ENCODE measurements around the gene TMC3. TPM values are rescaled to one million over a fixed set of nuclear protein-coding genes. Genes with fewer than 3 reads are reported as not detected.

Gene TMC3
- total RNA-seq, 2 donors from 2014 or later: not detected

DNA sequence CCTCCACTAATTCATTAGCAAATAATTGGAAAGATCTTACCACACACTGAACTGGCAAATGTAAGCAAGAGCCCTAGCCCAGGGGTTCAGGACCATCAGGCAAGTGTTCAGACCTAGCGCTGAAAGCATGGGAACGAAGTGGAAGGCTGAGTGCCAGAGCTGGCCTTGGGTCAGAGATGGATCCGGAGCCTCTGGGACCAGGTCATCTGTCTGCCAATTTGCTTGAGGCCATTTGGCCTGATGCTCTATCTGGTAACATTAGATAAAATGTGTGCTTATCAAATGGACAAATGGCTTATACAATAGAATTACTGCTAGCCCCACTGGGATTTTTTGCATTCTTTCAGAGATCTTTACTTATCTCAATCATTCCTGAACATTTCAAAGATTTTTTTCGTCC, 1.4 kb upstream of the TMC3 start:
- TF ChIP-seq, protein P1, sequence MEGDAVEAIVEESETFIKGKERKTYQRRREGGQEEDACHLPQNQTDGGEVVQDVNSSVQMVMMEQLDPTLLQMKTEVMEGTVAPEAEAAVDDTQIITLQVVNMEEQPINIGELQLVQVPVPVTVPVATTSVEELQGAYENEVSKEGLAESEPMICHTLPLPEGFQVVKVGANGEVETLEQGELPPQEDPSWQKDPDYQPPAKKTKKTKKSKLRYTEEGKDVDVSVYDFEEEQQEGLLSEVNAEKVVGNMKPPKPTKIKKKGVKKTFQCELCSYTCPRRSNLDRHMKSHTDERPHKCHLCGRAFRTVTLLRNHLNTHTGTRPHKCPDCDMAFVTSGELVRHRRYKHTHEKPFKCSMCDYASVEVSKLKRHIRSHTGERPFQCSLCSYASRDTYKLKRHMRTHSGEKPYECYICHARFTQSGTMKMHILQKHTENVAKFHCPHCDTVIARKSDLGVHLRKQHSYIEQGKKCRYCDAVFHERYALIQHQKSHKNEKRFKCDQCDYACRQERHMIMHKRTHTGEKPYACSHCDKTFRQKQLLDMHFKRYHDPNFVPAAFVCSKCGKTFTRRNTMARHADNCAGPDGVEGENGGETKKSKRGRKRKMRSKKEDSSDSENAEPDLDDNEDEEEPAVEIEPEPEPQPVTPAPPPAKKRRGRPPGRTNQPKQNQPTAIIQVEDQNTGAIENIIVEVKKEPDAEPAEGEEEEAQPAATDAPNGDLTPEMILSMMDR (IDR thresholded peaks at IDR 0.05): no peak

DNA sequence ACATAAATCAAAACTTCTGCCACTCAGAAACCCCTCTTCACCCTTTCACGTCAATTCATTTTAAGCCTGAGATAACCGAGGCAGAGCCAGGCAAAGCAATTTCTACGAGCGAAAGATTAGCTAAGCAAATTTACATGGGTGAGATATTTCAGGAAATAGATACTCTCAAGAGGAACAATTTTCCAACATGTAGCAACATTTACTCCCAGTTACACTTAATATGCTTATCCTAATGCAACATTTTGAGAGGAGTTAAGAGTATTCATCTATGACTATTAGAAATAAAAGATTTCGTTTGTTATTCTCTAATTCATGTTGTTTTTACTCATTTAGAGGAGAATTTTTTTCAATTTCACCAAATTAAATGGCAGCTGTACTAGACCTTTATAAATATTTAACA, 837 bp downstream of the TMC3 start:
- DNase-seq (ENCODE audit: low spot score): no peak
- Histone ChIP-seq H3K4me1 (no peaks in the 10 kb centered on the region), H3K36me3 (no peaks in the 10 kb centered on the region), H3K4me3 (no peak overlapping the region), H3K27ac (no peak overlapping the region), H3K27me3 (no peaks in the 10 kb centered on the region), H3K9me3 (no peaks in the 10 kb centered on the region)
- TF ChIP-seq, protein P1 (IDR thresholded peaks at IDR 0.05): no peak

More for the DNA sequence above, 1.4 kb upstream of the TMC3 start:
- H3K4me1 ChIP-seq: no peaks in the 10 kb centered on the region
- no peaks in the 10 kb centered on the region for H3K27me3 ChIP-seq
- H3K36me3 ChIP-seq: no peaks in the 10 kb centered on the region
- H3K4me3 ChIP-seq: no peak overlapping the region
- DNase-seq (ENCODE audit: low spot score): no peak
- no peak overlapping the region for H3K27ac ChIP-seq
- no peaks in the 10 kb centered on the region for H3K9me3 ChIP-seq

DNA sequence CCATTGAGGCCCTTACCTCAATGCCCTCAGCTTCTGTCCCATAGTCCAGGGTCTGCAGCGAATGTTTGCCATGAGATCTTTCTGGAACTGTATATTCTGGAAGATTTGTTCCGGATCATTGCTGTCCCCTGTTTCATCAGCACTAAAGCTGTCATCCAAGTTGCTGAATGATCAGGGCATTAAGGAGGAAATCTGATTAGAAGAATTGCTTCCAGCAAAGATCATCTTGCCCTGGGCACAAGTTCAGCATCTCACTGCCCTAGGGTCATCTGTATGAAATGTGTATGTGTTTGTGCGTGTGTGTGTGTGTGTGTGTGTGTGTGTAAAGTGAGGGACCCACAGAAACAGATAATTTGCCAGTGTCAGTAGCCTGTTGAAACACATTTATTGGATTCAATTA, 1.4 kb downstream of the TMC3 start:
- no peaks in the 10 kb centered on the region for H3K4me1 ChIP-seq
- no peak overlapping the region for H3K4me3 ChIP-seq
- TF ChIP-seq, protein P1 (IDR thresholded peaks at IDR 0.05): no peak
- H3K27me3 ChIP-seq: no peaks in the 10 kb centered on the region
- H3K9me3 ChIP-seq: no peaks in the 10 kb centered on the region
- no peak overlapping the region for H3K27ac ChIP-seq
- no peaks in the 10 kb centered on the region for H3K36me3 ChIP-seq
- no peak for DNase-seq (ENCODE audit: low spot score)

DNA sequence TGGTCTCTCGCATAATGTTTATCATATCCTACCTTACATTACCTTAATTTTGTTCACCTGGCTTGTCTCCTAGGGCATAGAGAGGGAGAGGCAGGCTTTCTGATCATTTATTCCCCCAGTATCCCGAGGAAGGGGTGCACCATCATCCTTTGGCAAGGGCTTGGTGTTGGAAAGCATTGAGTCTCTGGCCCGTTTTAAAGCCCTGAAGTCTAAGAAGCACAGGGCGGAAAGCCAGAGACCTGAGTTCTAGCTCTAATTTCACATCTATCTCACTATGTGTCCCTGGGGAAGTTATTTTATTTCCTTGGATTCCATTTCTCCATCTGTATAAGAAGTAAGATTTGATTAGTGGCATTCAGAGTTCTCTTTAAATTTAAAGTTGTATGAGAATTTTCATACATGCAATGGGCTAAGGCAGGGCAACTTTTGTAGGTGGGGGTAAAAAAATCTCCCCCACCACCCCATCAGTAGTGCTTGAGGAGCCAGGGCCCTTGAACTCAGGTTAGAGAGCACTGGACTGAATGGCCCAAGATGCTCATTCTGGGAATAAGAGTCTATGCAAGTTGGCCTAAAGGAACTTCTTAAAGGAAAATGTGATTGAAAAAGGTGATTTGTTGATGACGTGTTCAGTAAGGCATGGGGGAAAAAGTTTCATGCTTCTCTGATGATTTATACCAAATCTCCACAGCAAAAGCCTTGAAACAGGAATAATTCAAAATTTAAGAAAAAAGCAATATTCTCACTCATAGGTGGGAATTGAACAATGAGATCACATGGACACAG, 10.1 kb downstream of the TMC3 start:
- Histone ChIP-seq H3K4me1 (no peaks in the 10 kb centered on the region), H3K27me3 (no peaks in the 10 kb centered on the region), H3K36me3 (no peaks in the 10 kb centered on the region), H3K9me3 (no peaks in the 10 kb centered on the region), H3K27ac (no peak overlapping the region), H3K4me3 (no peak overlapping the region)
- TF ChIP-seq, protein P1 (IDR thresholded peaks at IDR 0.05): no peak
- DNase-seq (ENCODE audit: low spot score): no peak

DNA sequence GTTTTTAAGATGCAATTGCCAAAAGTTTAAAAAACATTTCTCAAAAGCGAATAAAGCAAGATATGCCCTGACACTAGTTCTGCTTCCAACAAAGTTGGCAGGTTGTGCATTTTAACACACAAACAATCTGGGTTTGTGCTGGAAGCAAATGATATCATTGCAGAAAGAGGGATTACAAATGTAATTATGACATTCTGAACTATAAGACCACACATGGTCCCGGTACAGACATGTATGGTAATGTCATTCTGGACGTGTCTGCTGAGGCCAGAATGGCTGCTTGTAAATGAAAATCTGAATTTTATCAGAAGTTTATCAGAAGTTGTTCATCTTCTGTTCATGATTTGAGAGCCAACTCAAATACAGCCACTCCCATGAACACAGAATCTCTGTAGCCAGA, 10.7 kb downstream of the TMC3 start:
- no peaks in the 10 kb centered on the region for H3K27me3 ChIP-seq
- DNase-seq (ENCODE audit: low spot score): no peak
- H3K9me3 ChIP-seq: no peaks in the 10 kb centered on the region
- H3K4me3 ChIP-seq: no peak overlapping the region
- H3K4me1 ChIP-seq: no peaks in the 10 kb centered on the region
- TF ChIP-seq, protein P1 (IDR thresholded peaks at IDR 0.05): no peak
- H3K36me3 ChIP-seq: no peaks in the 10 kb centered on the region
- H3K27ac ChIP-seq: no peak overlapping the region

DNA sequence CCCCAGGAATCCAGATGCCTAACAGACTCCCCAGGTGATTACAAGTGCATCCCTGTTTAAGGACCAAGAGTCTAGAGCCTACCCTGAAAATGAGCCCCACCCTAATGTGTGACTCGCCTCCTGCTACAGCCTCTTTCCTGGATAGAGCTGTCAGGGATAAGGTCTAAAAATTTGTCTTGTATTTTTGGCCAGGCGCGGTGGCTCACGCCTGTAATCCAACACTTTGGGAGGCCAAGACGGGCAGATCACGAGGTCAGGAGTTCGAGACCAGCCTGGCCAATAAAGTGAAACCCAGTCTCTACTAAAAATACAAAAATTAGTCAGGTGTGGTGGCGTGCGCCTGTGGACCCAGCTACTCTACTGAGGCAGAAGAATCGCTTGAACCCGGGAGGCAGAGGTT, 11.2 kb downstream of the TMC3 start:
- no peak overlapping the region for H3K27ac ChIP-seq
- DNase-seq (ENCODE audit: low spot score): no peak
- H3K4me3 ChIP-seq: no peak overlapping the region
- TF ChIP-seq, protein P1 (IDR thresholded peaks at IDR 0.05): no peak
- H3K36me3 ChIP-seq: no peaks in the 10 kb centered on the region
- H3K4me1 ChIP-seq: no peaks in the 10 kb centered on the region
- H3K9me3 ChIP-seq: no peaks in the 10 kb centered on the region
- H3K27me3 ChIP-seq: no peaks in the 10 kb centered on the region

Data from right atrium auricular region (tissue), 2 donors.